HG03025 (cell line): ENCODE results near the gene KRT80.

ENCODE experiments used
- ATAC-seq: cut with Tn5 transposase; IDR thresholded peaks from one replicate; pipeline ENCODE4 v1.9.1; 2021; ENCODE audit warnings: mild to moderate bottlenecking, moderate library complexity; ENCODE audit not compliant: unreplicated experiment, low FRiP score

KRT80 gene

GRCh38 chr12:52160200-52160599 is 31.6 kb downstream of the KRT80 start:
- no peak for ATAC-seq

DNA sequence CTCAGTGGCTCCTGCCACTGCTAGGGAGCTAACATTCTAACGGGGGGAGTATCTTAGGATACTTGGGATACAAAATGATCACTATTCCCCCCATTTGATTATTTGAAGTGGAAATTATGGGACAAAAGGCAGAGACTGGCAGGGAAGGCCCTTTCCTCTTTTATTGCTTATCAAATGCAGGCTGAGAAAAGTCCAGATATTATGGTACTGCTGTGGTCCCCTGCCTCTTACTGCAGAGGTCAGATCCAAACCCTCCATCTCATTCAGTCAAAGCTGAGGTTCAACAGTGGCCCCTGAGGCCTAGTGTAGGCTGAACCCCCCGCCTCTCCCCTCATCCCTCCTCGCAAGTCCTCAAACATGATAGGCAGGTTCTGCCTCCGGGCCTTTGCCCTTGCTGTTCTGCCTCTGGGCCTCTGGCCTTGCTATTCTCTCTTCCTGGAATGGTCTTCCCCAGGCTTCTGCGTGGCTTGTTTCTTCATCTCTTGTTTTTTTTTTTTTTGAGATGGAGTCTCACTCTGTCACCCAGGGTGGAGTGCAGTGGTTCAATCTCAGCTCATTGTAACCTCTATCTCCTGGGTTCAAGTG is 34.2 kb downstream of the KRT80 start:
- no peak for ATAC-seq

DNA sequence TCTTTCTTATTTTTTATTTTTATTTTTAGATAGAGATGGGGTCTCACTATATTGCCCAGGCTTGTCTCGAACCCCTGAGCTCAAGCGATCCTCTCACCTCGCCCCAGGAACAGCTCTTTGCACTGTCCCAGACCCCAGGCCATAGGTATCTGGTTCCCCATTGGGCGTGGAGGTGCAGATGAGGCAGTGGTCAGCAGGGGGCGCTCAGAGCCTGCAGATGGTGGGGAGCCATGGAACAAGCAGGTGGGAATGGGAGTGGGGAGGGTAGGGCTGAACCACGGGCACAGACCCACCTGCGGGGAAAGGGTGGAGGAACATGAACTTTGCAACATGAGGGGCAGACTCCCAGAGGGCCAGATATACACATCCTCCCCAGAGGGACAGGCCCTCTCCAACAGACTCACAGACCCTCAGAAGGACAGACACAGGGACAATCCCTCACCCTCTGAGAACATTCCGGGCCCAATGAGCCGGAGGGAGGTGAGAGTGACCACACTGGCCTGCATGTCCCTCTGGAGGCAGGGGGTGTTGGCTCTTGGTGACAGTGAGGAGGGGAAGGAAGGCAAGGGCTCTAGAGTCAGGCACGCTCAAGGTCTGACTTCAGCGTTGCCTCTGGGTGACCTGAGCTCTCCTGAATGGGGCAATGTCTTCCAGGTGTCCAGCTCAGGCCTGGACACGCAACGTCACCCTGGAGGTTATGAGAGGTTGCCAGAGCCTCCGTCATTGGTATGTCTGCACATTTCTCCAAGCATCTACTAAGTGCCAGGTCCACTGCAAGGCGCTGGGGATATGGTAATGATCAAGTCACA is 34.9 kb downstream of the KRT80 start:
- no peak for ATAC-seq

DNA sequence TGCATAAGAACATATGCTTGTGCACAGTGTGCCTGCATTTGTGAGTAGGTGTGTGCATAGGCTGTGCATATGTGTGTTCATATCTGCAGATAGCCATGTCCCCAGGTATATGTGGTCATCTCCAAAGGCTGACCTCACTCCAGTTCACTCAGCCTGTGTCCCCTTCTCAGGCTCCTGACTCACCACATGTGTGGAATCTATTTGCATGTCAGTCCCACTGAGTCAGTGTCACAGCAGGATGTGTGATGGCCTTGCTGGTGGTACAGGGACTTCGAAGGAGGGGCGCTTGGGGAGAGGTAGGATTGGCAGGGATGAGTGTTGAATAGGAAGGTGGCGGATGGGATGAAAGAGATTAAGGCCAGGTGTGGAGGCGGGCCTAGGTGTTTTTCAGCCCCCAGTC is 35.5 kb downstream of the KRT80 start:
- ATAC-seq = no peak

GRCh38 chr12:52155048-52155868 is 36.6 kb downstream of the KRT80 start:
- ATAC-seq = no peak

DNA sequence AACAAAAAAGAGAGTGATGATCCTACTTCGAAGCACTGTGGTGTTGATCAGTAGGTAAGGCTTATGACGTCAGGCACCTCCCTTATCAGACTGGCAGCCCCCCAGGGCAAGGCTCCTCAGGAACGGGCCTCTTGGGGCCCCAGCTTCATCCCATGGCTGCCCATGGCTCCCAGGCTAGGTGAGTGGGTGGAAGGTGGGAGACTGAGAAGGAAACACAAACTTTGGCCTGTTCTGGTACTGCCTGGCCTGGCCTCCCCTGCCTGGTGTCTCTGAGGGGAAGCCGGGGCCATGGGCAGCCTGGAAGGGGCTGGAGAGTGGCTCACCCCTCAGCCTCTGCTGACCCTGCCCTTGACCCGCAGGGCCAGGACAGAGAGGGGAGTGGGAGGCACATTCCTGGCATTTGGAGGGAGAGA is 38.9 kb downstream of the KRT80 start:
- ATAC-seq = no peak

- no peak for ATAC-seq
These were observed 39.7 kb downstream of the KRT80 start for GRCh38 chr12:52151837-52152783.

- no peak for ATAC-seq
These were observed 40.5 kb downstream of the KRT80 start for GRCh38 chr12:52151153-52151836.

GRCh38 chr12:52149651-52150241 is 42.1 kb downstream of the KRT80 start:
- ATAC-seq = no peak

DNA sequence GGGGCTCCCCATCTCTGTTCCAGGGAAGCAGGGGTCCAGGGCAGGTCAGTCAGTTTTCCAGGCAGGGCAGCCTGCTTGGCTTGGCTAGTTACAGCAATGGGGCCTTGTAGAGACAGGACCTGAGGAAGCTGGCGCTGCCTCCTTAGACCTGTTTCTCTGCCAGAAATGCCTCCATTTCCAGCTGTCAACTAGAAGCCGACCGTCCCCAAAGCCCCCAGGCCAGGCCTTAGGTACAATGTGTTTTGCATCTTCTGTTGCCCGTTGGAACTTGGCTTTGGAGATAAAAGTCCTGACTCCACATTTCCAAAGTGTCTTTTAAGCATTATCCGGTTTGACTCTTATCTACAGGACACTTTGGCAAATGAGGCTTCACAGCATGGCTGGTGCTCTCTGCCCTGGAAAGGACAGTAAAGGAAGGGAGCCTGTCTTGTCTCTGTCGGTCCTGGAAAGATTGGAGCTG is 42.6 kb downstream of the KRT80 start:
- no peak for ATAC-seq

GRCh38 chr12:52148464-52149181 is 43.2 kb downstream of the KRT80 start:
- ATAC-seq = no peak

GRCh38 chr12:52147964-52148463 is 43.8 kb downstream of the KRT80 start:
- no peak for ATAC-seq

GRCh38 chr12:52147367-52147963 is 44.3 kb downstream of the KRT80 start:
- no peak for ATAC-seq

DNA sequence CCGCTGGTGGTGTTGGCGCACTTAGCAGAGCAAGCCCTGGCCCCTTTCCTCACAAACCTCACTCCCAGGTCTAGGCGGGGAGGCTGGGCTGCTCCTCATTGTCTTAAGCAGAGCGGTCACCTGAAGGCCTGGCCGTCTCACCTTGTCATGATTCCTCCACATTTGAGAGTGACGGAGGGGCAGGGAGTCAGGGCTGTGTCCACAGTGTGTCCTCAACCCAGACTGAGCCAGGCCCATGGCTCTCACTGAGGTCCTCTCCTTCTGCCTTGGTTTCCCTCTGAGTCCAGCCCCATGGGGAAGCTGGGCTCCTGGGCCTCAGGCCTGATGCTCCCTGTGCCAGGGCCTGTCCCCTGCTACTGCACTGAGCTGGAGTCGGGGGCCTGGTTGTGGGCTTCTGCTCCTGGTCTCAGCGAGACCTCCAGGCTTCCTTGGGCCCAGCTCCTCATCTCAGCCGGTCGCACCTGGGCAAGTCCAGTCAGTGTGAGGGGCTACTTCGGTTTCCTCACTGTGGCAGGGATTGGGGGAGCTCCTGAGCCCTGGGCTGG is 44.9 kb downstream of the KRT80 start:
- ATAC-seq = no peak

DNA sequence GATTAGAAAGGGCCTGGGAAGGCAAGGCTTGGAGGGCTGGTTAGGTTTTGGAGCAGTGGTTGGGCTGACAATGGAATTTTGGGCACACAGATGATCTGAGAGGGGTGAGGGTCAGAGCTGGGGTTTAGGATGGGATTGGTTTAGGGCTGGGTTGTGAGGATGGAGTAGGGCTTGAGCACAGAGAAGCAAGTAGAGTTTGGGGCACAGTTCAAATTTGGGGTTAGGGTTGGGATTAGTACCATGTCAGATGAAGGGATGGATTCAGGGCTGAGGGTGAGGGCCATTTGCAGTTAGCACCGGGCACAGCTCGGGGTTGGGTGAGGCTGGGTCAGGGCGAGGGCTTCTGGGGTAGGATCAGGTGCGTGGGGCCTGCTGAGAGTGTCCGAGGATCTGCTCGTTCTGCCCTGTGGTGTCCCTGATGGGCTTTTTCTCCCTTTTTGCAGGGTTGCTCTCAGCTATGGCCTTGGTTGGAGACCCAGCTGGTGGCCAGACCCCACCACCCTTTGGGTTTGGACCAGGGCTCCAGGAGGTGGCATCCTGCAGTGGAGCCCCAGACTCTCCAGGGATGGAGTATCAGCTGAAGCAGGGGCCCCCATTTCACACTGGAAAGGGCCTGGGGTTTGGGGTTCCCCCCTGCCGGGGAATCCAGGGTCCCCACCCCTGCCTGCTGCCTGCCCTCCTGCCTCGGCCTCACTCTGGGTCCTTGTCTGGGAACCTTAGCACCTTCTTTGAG is 45.6 kb downstream of the KRT80 start:
- no peak for ATAC-seq

DNA sequence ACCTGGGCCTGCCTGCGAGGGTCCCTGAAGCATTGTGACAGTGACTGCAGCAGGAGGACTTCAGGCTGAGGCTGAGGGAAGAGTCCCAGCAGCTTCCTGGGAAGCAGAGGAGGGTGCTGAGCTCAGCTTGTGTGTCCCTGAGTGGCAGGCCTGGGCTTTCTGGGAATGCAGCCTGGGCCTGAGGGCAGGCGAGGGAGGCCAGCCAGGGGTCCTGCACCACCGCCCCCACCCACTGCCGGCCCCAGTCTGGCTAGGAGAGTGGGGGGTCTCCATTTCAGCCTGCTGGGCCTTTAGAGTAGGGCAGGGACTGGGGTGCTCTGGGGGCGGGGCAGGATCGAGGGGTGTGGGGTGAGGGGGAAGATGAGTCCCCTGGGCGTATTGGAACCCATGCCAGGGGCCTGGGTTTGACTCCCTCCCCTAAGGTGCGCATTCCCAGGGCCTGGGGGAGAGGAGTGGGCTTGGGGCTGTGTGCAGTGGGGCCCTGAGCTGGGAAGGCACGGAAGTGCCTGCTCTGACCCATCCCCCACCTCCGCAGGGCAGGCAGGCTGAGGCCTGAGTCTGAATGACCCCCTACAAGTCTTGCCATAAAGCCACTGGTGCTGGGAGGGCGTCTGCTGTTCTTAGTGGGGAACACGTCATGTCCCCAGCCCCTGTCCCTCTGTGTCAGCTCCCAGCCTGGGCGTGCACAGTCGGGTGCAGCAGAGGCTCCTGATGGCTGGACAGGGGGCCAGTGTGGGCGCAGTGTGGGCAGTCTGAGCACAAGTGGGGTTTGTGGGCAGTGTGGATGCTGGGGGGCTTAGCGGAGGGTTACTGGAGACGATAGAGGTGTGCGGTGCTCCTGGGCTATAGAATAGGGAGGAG is 46.4 kb downstream of the KRT80 start:
- ATAC-seq = no peak
